HCT116 (cell line): ENCODE results near the gene SEMA3C. TPM values are rescaled to one million over a fixed set of nuclear protein-coding genes. Genes with fewer than 3 reads are reported as not detected.

Experiments used
- ATAC-seq: fragments of 200-7000 bp; cut with Tn5 transposase; 2 replicates; pipeline ENCODE4 v1.9.1; 2020; ENCODE audit warnings: mild to moderate bottlenecking, moderate library complexity
- BruUV-seq: library from RNA; stranded (reverse); fragments of 400-500 nt; replicated peaks from 2 replicates; lab custom pipeline; 2021; lab: Mats Ljungman, UMichigan
- CTCF ChIA-PET: fragments of 300-600 bp; sonication (Branson Sonifier 250); formaldehyde crosslinking; loops from one replicate; lab custom pipeline; 2021; ENCODE audit warnings: antibody characterized with exemption; lab: Charles Lee
- POLR2A ChIA-PET: fragments of 300-600, 350-600 bp; sonication (Branson Sonifier 250); formaldehyde crosslinking; loops from one replicate; lab custom pipeline; 2021; ENCODE audit warnings: antibody characterized with exemption; lab: Charles Lee
- RAD21 ChIA-PET, 2 experiments: fragments of 300-600 bp; sonication (Branson Sonifier 250); formaldehyde crosslinking; loops; one replicate each; lab custom pipeline; 2023; ENCODE audit warnings: low total read pairs in 2 of 2; ENCODE audit not compliant: uncharacterized antibody in 2 of 2, unreplicated experiment in 2 of 2, low non-redundant PET in 1 of 2; lab: Charles Lee
- DNase-seq: peaks from one replicate; pipeline ENCODE4 v3.0.0-alpha.2; 2010; ENCODE audit warnings: low read depth, low spot score
- H2AFZ ChIP-seq: fragments of 200-600 bp; shearing (Covaris generic), sonication (generic); 2 replicates; pipeline ENCODE4 v1.6.1; 2017; ENCODE audit warnings: low read depth, mixed run types, mixed read lengths, antibody characterized with exemption, low read length; ENCODE audit not compliant: poor library complexity, severe bottlenecking
- H3K27ac ChIP-seq: 2 replicates; pipeline ENCODE4 v1.5.1; 2012; ENCODE audit warnings: low read depth, low read length
- H3K27me3 ChIP-seq: fragments of 200-600 bp; sonication (generic); 2 replicates; pipeline ENCODE4 v1.6.1; 2016; ENCODE audit warnings: mixed run types, low read length, mixed read lengths; ENCODE audit not compliant: insufficient read depth
- H3K36me3 ChIP-seq, 2 experiments: fragments of 200-500 bp in 1 of 2; fragments of 200-600 bp in 1 of 2; sonication (Bioruptor generic) in 1 of 2; sonication (generic) in 1 of 2; 2 replicates each; pipeline versions ENCODE4 v1.5.1 to v1.6.1; 2014 to 2016; ENCODE audit warnings: low read length in 2 of 2, inconsistent platforms in 1 of 2, mixed read lengths in 1 of 2, mixed run types in 1 of 2; ENCODE audit not compliant: insufficient read depth in 2 of 2, control insufficient read depth in 1 of 2
- H3K4me1 ChIP-seq, 2 experiments: fragments of 200-600 bp in 1 of 2; sonication (generic) in 1 of 2; 2 replicates each; pipeline versions ENCODE4 v1.5.1 to v1.6.1; 2012 to 2017; ENCODE audit warnings: low read length in 2 of 2, inconsistent platforms in 1 of 2, mild to moderate bottlenecking in 1 of 2, mixed read lengths in 1 of 2, mixed run types in 1 of 2, moderate library complexity in 1 of 2; ENCODE audit not compliant: insufficient read depth in 2 of 2, control insufficient read depth in 1 of 2
- H3K4me2 ChIP-seq: fragments of 200-600 bp; sonication (generic); 2 replicates; pipeline ENCODE4 v1.6.1; 2017; ENCODE audit warnings: mixed run types, low read length, mixed read lengths
- H3K4me3 ChIP-seq, 2 experiments: fragments of 200-600 bp in 1 of 2; sonication (generic) in 1 of 2; replicated peaks in 1 of 2; 2 replicates each; pipeline ENCODE4 v1.5.1; 2011 to 2016; ENCODE audit warnings: low read length in 2 of 2, control low read depth in 1 of 2, low read depth in 1 of 2, mild to moderate bottlenecking in 1 of 2, mixed read lengths in 1 of 2, mixed run types in 1 of 2
- H3K79me2 ChIP-seq: fragments of 200-600 bp; sonication (generic); 2 replicates; pipeline ENCODE4 v1.6.1; 2017; ENCODE audit warnings: mild to moderate bottlenecking, mixed run types, low read length, moderate library complexity, mixed read lengths; ENCODE audit not compliant: insufficient read depth
- H3K9ac ChIP-seq: fragments of 200-600 bp; sonication (generic); 2 replicates; pipeline ENCODE4 v1.6.1; 2016; ENCODE audit warnings: low read length, mixed read lengths
- H3K9me2 ChIP-seq: fragments of 200-600 bp; sonication (generic), shearing (Covaris generic); 2 replicates; pipeline ENCODE4 v1.6.1; 2017; ENCODE audit warnings: mixed run types, mild to moderate bottlenecking, moderate library complexity; ENCODE audit not compliant: insufficient read depth
- H3K9me3 ChIP-seq, 2 experiments: fragments of 200-500 bp in 1 of 2; fragments of 200-600 bp in 1 of 2; sonication (Bioruptor generic) in 1 of 2; sonication (generic) in 1 of 2; 2 replicates each; pipeline ENCODE4 v1.6.1; 2014 to 2017; ENCODE audit warnings: low read length in 2 of 2, mixed read lengths in 2 of 2, inconsistent platforms in 1 of 2, low read depth in 1 of 2, mild to moderate bottlenecking in 1 of 2, mixed run types in 1 of 2, moderate library complexity in 1 of 2; ENCODE audit not compliant: control insufficient read depth in 1 of 2, insufficient read depth in 1 of 2
- H4K20me1 ChIP-seq: fragments of 200-600 bp; sonication (generic), shearing (Covaris generic); 2 replicates; pipeline ENCODE4 v1.6.1; 2017; ENCODE audit warnings: mixed run types, mild to moderate bottlenecking, moderate library complexity; ENCODE audit not compliant: insufficient read depth
- ATF3 ChIP-seq: IDR thresholded peaks from 2 replicates; pipeline ENCODE4 v1.6.1; 2012
- ELF1 ChIP-seq: IDR thresholded peaks from 2 replicates; pipeline ENCODE4 v1.6.1; 2012; ENCODE audit warnings: low read depth, borderline replicate concordance
- POLR2AphosphoS5 ChIP-seq: IDR thresholded peaks from 2 replicates; pipeline ENCODE4 v1.6.1; 2011; ENCODE audit warnings: mild to moderate bottlenecking, low read depth, low read length, moderate library complexity
- RAD21 ChIP-seq: IDR thresholded peaks from 2 replicates; pipeline ENCODE4 v1.6.1; 2012; ENCODE audit warnings: low read depth, mild to moderate bottlenecking
- REST ChIP-seq: IDR thresholded peaks from 2 replicates; pipeline ENCODE4 v1.6.1; 2012; ENCODE audit warnings: low read depth
- SRF ChIP-seq: IDR thresholded peaks from 2 replicates; pipeline ENCODE4 v1.6.1; 2012; ENCODE audit warnings: low read depth
- YY1 ChIP-seq: IDR thresholded peaks from 2 replicates; pipeline ENCODE4 v1.6.1; 2011; ENCODE audit warnings: low read length, low read depth, moderate library complexity, mild to moderate bottlenecking; ENCODE audit not compliant: insufficient replicate concordance; ENCODE audit errors: extremely low read depth
- intact Hi-C: fragments of 100-400 bp; cut with micrococcal nuclease; formaldehyde crosslinking; loops from 2 replicates; pipeline ENCODE4 v1.10.0; 2022
- total RNA-seq: library from RNA; stranded (reverse); gene quantifications from one replicate; pipeline ENCODE4 v1.2.1, GENCODE V29; 2021; ENCODE audit not compliant: unreplicated experiment
- TF ChIP-seq, protein P1 (sequence below): IDR thresholded peaks from 2 replicates; pipeline ENCODE4 v1.6.1; 2012
- TF ChIP-seq, protein P2 (sequence below), 3 experiments: fragments of 200-600 bp in 1 of 3; sonication (generic) in 1 of 3; IDR thresholded peaks in 2 of 3; conservative IDR thresholded peaks in 1 of 3; 2 replicates each; pipeline ENCODE4 v1.5.1; 2012 to 2017; ENCODE audit warnings: low read depth in 2 of 3, low read length in 2 of 3, antibody characterized with exemption in 1 of 3, borderline replicate concordance in 1 of 3, control low read depth in 1 of 3, mild to moderate bottlenecking in 1 of 3, mixed read lengths in 1 of 3, mixed run types in 1 of 3, moderate library complexity in 1 of 3; ENCODE audit not compliant: insufficient read depth in 1 of 3

SEMA3C gene
- total RNA-seq, 1 experiment from 2014 or later, result 25.3 TPM

DNA sequence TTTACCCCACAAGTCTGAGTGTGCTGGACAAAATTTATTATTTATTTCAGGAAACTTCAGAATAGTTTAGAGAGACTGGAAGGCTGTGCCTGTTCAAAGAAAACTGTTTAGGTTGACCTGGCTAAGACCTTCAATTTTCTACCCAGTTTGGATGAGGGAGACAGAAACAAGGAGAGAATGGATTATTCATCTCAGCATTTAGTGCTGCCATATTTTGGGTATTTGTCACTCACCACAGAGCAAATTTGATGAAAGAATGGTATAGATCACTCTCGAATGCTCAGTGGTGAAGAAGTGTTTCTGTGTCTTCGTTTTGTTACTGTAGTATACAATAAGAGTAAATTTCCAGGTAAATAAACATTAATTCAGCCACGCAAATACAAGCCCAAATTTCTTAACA lies 71.8 kb downstream of the SEMA3C start (continued):
- TF ChIP-seq REST, result no peak
- no peak for TF ChIP-seq RAD21
- TF ChIP-seq, protein P1, sequence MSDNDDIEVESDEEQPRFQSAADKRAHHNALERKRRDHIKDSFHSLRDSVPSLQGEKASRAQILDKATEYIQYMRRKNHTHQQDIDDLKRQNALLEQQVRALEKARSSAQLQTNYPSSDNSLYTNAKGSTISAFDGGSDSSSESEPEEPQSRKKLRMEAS, result no peak
- TF ChIP-seq, protein P2, sequence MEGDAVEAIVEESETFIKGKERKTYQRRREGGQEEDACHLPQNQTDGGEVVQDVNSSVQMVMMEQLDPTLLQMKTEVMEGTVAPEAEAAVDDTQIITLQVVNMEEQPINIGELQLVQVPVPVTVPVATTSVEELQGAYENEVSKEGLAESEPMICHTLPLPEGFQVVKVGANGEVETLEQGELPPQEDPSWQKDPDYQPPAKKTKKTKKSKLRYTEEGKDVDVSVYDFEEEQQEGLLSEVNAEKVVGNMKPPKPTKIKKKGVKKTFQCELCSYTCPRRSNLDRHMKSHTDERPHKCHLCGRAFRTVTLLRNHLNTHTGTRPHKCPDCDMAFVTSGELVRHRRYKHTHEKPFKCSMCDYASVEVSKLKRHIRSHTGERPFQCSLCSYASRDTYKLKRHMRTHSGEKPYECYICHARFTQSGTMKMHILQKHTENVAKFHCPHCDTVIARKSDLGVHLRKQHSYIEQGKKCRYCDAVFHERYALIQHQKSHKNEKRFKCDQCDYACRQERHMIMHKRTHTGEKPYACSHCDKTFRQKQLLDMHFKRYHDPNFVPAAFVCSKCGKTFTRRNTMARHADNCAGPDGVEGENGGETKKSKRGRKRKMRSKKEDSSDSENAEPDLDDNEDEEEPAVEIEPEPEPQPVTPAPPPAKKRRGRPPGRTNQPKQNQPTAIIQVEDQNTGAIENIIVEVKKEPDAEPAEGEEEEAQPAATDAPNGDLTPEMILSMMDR (IDR thresholded peaks at IDR 0.05 in 2 of 3, conservative IDR thresholded peaks at IDR 0.05 in 1 of 3; ENCODE audit: borderline replicate concordance in 1 of 3, insufficient read depth in 1 of 3, low read depth in 2 of 3, low read length in 2 of 3), result no peak
- TF ChIP-seq ATF3, result no peak

- Histone ChIP-seq H3K9me3 (no peaks in the 10 kb centered on the region), H2AFZ (no peak overlapping the region), H3K9ac (no peak overlapping the region), H3K4me2 (no peak overlapping the region)
- RAD21 ChIA-PET, result no interaction called here
- no TSS peak for BruUV-seq
- intact Hi-C loops, result no loop called here
- TF ChIP-seq ELF1, result no peak
- TF ChIP-seq SRF, result no peak
- no peak for TF ChIP-seq YY1
- TF ChIP-seq POLR2AphosphoS5, result no peak
- TF ChIP-seq, all 23 proteins: peak for 0
- no peaks in the 10 kb centered on the region for H3K36me3 ChIP-seq
- no peaks in the 10 kb centered on the region for H4K20me1 ChIP-seq
- H3K27me3 ChIP-seq, result no peaks in the 10 kb centered on the region
- ChIA-PET CTCF (no interaction called here), POLR2A (no interaction called here)
- H3K9me2 ChIP-seq, result no peaks in the 10 kb centered on the region
- no peaks in the 10 kb centered on the region for H3K4me1 ChIP-seq
- H3K79me2 ChIP-seq, result no peaks in the 10 kb centered on the region
- no peak overlapping the region for H3K27ac ChIP-seq
- ATAC-seq, result no peak
- H3K4me3 ChIP-seq, result no peak overlapping the region
- no peak for DNase-seq
Observed at GRCh38 chr7:80844916-80845315, 73.9 kb downstream of the SEMA3C start.
